ENCODE measurements around the gene AUP1.

AUP1 gene

DNA sequence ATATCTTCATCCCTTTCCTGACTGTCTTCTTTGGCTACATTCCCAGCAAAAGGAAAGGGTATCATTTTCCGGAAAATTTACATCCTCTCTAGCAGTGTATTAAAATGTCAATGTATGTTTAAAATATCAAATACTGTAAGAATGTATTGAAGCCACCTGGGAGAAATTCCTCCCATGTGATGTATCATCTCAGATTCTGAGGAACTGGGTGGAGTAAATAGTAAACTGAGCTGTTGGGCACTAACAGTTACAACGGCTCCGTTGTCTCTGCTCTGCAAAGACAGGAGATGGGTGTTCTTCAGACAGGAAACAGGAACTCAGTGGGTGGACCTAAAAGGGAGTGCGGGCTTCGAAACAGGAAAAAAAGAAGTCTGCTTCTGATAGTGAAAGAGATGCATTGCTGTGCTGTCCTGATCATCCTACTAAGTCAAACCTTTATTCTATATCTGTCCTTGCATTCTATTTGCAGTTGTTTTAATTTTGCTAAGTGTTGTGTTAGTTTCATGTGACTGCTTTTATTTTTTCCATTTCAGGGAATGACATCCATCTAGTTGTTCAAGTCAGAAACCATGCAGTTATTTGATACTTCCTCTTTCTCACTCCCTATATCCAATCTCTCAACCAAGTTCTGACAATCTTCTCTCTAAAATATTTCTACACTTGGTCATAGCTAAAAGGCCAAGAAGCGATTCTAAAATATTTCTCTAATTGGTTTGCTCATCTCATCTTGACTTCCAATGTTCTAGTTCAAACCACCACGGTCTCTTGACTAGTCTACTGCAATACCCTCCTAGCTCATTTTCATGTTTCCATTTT lies 44.4 kb upstream of the AUP1 start:
- no peak overlapping the region for H3K4me3 ChIP-seq (ENCODE audit: control insufficient read depth, low read depth, low read length)
- peak; percentile 82 for DNase-seq (ENCODE audit: low read depth)

DNA sequence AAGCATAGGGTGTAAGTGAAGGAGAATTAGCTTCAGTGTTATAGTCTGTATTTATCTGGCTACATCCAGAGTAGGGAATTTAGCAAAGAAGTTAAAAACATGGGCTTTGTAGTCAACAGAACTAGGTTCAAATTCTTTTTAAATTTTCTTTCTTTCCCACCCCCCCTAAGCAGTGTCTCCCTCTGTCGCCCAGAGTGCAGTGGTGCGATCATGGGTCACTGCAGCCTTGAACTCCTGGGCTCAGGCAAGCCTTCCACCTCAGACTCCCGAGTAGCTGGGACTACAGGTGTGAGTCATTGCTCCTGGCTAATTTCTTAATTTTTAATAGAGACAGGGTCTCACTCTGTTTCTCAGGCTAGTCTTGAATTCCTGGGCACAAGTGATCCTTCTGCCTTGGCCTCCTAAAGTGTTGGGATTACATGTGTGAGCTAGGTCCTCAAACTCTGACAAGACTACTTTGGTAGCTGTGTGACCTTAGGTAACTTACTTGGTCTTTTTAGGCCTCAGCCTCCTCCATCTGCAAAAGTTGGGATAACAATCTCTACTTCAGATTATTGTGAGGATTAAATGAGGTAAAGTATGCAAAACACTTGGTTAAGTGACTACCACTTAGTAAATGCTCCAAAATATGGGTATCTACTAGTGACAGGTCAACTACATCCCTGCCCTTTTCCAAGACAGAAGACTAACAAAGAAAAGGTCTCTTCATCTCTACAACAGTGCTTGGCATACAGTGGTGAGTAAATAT lies 42.8 kb upstream of the AUP1 start:
- H3K4me3 ChIP-seq (ENCODE audit: control insufficient read depth, low read depth, low read length) = no peak overlapping the region
- DNase-seq (ENCODE audit: low read depth) = no peak
- TF ChIP-seq, protein P1, sequence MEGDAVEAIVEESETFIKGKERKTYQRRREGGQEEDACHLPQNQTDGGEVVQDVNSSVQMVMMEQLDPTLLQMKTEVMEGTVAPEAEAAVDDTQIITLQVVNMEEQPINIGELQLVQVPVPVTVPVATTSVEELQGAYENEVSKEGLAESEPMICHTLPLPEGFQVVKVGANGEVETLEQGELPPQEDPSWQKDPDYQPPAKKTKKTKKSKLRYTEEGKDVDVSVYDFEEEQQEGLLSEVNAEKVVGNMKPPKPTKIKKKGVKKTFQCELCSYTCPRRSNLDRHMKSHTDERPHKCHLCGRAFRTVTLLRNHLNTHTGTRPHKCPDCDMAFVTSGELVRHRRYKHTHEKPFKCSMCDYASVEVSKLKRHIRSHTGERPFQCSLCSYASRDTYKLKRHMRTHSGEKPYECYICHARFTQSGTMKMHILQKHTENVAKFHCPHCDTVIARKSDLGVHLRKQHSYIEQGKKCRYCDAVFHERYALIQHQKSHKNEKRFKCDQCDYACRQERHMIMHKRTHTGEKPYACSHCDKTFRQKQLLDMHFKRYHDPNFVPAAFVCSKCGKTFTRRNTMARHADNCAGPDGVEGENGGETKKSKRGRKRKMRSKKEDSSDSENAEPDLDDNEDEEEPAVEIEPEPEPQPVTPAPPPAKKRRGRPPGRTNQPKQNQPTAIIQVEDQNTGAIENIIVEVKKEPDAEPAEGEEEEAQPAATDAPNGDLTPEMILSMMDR (conservative IDR thresholded peaks at IDR 0.05; ENCODE audit: control insufficient read depth, insufficient read depth, low read depth, low read length) = peak; percentile 14

More for the DNA sequence above, 44.4 kb upstream of the AUP1 start:
- TF ChIP-seq, protein P1 (conservative IDR thresholded peaks at IDR 0.05; ENCODE audit: control insufficient read depth, insufficient read depth, low read depth, low read length) = no peak

DNA sequence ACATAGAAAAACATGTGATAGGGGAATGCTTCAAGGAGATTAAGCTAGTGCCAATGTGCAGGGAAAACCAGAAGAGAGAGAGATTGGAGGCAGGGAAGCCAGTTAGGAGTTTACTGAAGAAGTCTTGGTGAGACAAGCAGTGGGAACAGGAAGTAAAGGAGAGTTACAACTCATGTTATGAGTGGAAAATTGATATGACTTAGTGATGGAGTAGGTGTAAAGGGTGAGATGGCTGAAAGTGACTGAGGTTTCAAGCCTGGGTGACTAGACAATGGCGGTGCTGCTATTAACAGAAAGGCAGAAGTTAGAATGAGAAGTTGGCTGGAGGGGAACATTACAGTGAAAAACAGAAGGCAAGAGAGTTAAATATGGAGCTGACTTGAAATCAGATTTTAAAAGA lies 41.6 kb upstream of the AUP1 start:
- no peak overlapping the region for H3K4me3 ChIP-seq (ENCODE audit: control insufficient read depth, low read depth, low read length)
- TF ChIP-seq, protein P1 (conservative IDR thresholded peaks at IDR 0.05; ENCODE audit: control insufficient read depth, insufficient read depth, low read depth, low read length) = no peak
- no peak for DNase-seq (ENCODE audit: low read depth)

DNA sequence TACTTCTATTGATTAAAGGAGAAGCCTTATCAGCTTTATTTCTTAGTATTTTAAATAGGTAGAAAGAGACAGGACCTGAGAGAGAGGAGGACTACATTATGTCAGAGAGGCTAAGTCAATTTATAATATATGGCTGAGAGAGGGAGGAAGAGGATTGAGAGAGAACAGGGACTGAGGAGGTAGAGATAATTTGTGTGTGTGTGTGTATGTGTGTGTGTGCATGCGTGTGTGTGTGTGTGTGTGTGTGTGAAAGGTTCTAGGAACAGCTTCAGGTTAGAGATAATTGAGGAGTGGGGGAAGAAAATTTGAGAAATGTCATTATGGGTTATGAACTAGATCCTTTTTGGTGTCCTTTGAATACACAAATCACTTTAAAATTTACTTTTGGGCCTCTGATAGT lies 40.2 kb upstream of the AUP1 start:
- TF ChIP-seq, protein P1 (conservative IDR thresholded peaks at IDR 0.05; ENCODE audit: control insufficient read depth, insufficient read depth, low read depth, low read length) = no peak
- no peak overlapping the region for H3K4me3 ChIP-seq (ENCODE audit: control insufficient read depth, low read depth, low read length)

DNA sequence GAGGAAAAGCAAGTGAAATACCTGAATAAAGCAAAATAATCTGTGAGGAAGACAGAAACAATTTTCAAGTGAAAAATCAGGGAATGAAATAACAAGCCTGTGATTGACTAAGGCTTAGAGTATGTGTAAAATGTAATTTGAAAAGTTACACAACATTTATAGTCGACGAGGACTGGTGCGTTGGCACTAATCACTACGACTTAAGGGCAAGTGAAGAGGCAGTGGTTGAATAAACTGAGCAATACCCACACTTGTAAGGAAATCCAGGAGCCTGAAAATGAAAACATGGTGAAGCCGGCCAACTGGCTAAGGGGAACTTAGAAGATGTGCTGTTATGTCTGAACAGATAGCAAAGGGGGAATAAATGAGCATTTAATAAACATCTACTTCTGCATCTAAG lies 38.4 kb upstream of the AUP1 start:
- TF ChIP-seq, protein P1 (conservative IDR thresholded peaks at IDR 0.05; ENCODE audit: control insufficient read depth, insufficient read depth, low read depth, low read length) = no peak
- no peak overlapping the region for H3K4me3 ChIP-seq (ENCODE audit: control insufficient read depth, low read depth, low read length)
- peak; percentile 86 for DNase-seq (ENCODE audit: low read depth)

More for the DNA sequence above, 40.2 kb upstream of the AUP1 start:
- DNase-seq (ENCODE audit: low read depth) = no peak

DNA sequence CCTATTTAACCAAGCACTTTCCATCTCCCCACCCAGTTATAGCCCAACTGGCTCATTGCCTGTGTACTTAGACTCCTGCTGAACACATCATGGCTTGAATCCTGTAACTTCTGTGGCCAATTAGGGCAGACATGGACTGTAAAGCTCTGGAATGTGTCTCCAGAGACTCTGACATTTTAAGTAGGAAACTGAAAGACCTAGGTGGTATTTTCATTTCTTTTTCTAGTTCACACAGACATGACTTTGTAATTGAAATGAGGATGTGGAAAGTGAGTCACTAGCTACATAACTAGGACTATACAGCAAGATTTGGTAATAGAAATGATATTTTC lies 37.2 kb upstream of the AUP1 start:
- TF ChIP-seq, protein P1 (conservative IDR thresholded peaks at IDR 0.05; ENCODE audit: control insufficient read depth, insufficient read depth, low read depth, low read length) = no peak
- DNase-seq (ENCODE audit: low read depth) = peak; percentile 95
- no peak overlapping the region for H3K4me3 ChIP-seq (ENCODE audit: control insufficient read depth, low read depth, low read length)
